Thoracic aorta (tissue), 2 donors: ENCODE data around the gene ADCY5. TPM values are rescaled to one million over a fixed set of nuclear protein-coding genes. Genes with fewer than 3 reads are reported as not detected.

ENCODE experiments used
- ATAC-seq: fragments of 150-250 bp; one replicate; pipeline ENCODE4 v1.8.0; 2017; ENCODE audit warnings: low read depth; ENCODE audit not compliant: insufficient number of reproducible peaks, low FRiP score
- DNase-seq: peaks from one replicate; pipeline ENCODE4 v3.0.0-alpha.2; 2020; ENCODE audit warnings: low spot score
- H3K27ac ChIP-seq, 2 donors: fragments of 200-600 bp; sonication (generic); 1 replicate in 1 of 2; 2 replicates in 1 of 2; pipeline ENCODE4 v1.5.1; 2016; ENCODE audit warnings: mild to moderate bottlenecking in 2 of 2, moderate library complexity in 2 of 2
- H3K27me3 ChIP-seq: fragments of 200-600 bp; sonication (generic); replicated peaks from 2 replicates; pipeline ENCODE4 v1.6.0; 2016; ENCODE audit warnings: mild to moderate bottlenecking; ENCODE audit not compliant: insufficient read depth
- H3K36me3 ChIP-seq: fragments of 200-600 bp; sonication (generic); one replicate; pipeline ENCODE4 v1.5.1; 2016
- H3K4me1 ChIP-seq, 2 donors: fragments of 200-600 bp; sonication (generic); 1 replicate in 1 of 2; 2 replicates in 1 of 2; pipeline versions ENCODE4 v1.5.1 to v1.6.0; 2016; ENCODE audit warnings: low read depth in 2 of 2, mild to moderate bottlenecking in 1 of 2; ENCODE audit not compliant: control insufficient read depth in 1 of 2
- H3K4me3 ChIP-seq: fragments of 200-600 bp; sonication (generic); 2 replicates; pipeline ENCODE4 v1.5.1; 2016; ENCODE audit warnings: mild to moderate bottlenecking
- H3K9me3 ChIP-seq: fragments of 200-600 bp; sonication (generic); 2 replicates; pipeline ENCODE4 v1.5.1; 2016
- total RNA-seq, 2 donors: library from RNA; depleted of rRNA; stranded (reverse); fragments of >200 nt; gene quantifications; one replicate each; pipeline versions ENCODE4 v1.1.0 to v1.2.3, GENCODE V29; 2016
- TF ChIP-seq, protein P1 (sequence below): fragments of 200-600 bp; sonication (generic); IDR thresholded peaks from one replicate; pipeline ENCODE4 v1.5.1; 2019; ENCODE audit warnings: antibody characterized with exemption

Gene ADCY5
- total RNA-seq, 2 donors from 2014 or later, result 104 to 123 TPM

DNA sequence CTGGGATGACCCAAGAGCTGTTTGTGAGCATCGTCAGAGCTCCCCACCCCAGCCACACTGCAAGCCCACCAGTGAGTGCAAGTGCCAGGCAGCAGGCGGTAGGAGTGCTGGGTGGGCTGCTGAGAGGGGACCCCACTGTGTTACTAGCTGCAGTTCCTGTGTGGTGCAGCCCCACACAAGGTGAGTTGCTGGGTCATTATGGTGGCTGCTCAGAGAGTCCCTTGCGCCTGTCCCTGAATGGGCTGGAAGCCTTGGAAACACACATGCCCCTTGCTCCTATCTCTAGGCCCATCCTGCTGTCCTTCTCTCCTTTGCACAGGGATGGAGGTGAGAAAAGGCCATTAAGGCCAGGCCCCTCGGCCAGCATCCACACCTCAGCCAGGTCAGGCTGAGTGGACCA lies 163.4 kb downstream of the ADCY5 start:
- Histone ChIP-seq H3K27me3 (no peaks in the 10 kb centered on the region), H3K36me3 (peaks cover 71% of the 10 kb centered on the region), H3K4me1 (no peaks in the 10 kb centered on the region), H3K27ac (no peak overlapping the region), H3K9me3 (no peaks in the 10 kb centered on the region), H3K4me3 (no peak overlapping the region)
- ATAC-seq, result no peak
- DNase-seq, result no peak
- TF ChIP-seq, protein P1, sequence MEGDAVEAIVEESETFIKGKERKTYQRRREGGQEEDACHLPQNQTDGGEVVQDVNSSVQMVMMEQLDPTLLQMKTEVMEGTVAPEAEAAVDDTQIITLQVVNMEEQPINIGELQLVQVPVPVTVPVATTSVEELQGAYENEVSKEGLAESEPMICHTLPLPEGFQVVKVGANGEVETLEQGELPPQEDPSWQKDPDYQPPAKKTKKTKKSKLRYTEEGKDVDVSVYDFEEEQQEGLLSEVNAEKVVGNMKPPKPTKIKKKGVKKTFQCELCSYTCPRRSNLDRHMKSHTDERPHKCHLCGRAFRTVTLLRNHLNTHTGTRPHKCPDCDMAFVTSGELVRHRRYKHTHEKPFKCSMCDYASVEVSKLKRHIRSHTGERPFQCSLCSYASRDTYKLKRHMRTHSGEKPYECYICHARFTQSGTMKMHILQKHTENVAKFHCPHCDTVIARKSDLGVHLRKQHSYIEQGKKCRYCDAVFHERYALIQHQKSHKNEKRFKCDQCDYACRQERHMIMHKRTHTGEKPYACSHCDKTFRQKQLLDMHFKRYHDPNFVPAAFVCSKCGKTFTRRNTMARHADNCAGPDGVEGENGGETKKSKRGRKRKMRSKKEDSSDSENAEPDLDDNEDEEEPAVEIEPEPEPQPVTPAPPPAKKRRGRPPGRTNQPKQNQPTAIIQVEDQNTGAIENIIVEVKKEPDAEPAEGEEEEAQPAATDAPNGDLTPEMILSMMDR, result no peak

DNA sequence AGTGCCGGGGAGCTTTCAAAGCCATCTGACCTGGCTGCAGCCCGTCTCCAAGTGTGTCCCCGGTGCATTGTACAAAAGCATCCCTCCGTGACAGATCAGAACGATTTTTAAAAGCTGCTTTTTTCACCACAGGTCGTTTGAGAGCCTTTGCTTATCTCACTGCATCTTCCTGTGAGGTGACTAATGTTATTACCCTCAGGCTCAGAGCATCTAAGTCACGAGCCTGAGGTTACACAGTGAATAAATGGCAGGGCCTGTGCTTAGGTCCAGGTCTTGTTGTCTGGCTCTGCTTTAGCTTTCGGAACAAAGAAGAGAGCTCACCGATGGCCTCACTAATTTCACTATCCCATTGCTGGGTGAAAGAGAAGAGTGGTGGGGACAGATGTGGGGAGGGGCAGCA lies 163.8 kb downstream of the ADCY5 start:
- Histone ChIP-seq H3K9me3 (no peaks in the 10 kb centered on the region), H3K4me3 (no peak overlapping the region), H3K4me1 (no peaks in the 10 kb centered on the region), H3K27ac (no peak overlapping the region), H3K27me3 (no peaks in the 10 kb centered on the region), H3K36me3 (peaks cover 70% of the 10 kb centered on the region)
- ATAC-seq (no peak), DNase-seq (no peak)
- TF ChIP-seq, protein P1, result no peak

DNA sequence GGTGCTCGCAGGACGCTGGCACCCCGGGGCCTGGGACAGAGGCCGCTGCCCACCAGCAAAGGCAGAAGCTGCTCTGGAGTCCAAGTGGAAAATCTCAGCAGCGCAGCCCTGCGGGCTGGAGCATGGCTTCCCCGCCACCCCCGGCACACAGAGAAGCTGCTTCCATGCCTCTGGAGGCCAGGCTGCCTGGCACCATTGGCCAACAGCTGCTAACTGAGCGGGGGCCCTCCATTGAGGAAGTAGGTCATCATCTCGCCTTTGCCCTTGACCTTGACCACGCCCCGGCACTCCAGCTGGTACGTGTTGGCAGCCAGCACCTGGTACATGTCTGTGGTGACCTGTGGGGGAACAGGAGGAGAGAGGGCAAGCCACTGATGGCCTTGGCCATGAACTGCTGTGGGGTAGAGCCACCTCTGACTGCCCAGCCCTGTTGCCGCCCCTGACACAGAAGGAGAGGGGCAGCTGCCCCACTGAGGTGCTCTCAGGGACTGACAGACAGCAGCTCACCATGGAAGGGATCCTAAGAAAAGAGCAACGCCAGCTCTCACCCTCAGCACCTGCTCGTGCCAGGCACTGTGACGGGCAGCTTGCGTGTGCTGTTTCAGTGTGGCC lies 164.4 kb downstream of the ADCY5 start:
- DNase-seq (no peak), ATAC-seq (no peak)
- TF ChIP-seq, protein P1, result no peak
- peaks cover 65% of the 10 kb centered on the region for H3K36me3 ChIP-seq
- no peak overlapping the region for H3K27ac ChIP-seq
- no peak overlapping the region for H3K4me3 ChIP-seq
- H3K9me3 ChIP-seq, result no peaks in the 10 kb centered on the region
- H3K27me3 ChIP-seq, result no peaks in the 10 kb centered on the region
- no peaks in the 10 kb centered on the region for H3K4me1 ChIP-seq

DNA sequence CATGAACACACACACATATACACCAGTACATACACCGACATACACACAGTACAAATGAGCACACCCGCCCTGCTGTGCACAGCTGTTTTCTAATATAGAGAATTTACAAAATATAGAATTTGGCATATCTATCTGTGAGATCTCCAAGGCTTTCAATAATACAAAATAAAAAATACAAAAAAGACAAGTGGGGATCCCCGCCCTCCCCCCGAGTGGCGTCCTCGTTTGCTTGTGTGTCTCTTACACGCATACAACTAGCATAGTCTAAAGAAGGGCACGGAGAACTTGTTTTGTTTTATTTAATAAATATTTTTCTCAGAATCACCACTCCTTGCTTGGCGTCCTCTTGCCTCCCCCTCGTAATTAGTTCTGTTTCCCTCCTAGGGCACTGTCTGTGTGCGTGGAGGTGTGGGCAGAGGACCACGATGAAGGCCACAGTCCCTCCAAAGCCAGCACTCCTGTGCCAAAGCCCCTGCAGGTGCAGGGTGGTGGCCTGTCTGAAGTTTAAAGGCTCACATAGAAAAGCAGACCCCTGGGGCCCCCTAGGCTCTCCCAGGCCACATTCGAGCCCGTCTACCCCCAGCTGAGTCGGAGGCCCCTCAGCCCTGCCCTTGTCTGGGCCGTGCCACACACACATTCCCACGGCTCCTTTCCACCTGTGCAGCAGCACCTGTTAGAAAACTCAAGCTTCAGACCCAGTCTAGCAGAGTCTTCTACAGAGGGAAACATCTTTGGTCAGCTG lies 165.1 kb downstream of the ADCY5 start:
- Histone ChIP-seq H3K4me1 (no peaks in the 10 kb centered on the region), H3K9me3 (no peaks in the 10 kb centered on the region), H3K4me3 (no peak overlapping the region), H3K27ac (no peak overlapping the region), H3K36me3 (peaks cover 62% of the 10 kb centered on the region), H3K27me3 (no peaks in the 10 kb centered on the region)
- TF ChIP-seq, protein P1, result no peak
- ATAC-seq, result no peak
- no peak for DNase-seq

DNA sequence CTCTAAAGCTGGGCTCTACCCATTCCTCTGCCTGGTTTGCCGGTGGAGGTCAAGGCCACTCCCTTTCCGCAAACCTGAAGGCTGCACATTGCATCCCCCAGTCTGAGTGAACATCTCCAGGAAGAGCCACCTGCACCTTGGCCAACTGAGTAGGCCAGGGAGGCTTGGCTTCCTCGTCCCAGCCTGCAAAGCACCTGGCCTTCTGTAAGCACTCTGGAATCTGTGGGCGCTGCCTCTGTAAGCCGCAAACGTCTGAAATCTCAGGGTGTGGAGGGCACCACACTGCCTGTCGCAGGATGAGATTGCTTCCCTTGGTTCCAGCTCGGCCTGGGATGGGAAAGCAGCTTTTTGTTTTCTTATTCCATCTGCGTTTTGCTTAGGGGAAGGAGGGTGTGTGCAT lies 165.8 kb downstream of the ADCY5 start:
- Histone ChIP-seq H3K36me3 (peaks cover 59% of the 10 kb centered on the region), H3K9me3 (no peaks in the 10 kb centered on the region), H3K4me3 (no peak overlapping the region), H3K4me1 (no peaks in the 10 kb centered on the region), H3K27me3 (no peaks in the 10 kb centered on the region), H3K27ac (no peak overlapping the region)
- ATAC-seq (no peak), DNase-seq (no peak)
- TF ChIP-seq, protein P1, result no peak
